Activated naive CD8-positive, alpha-beta T cell treated with anti-CD3 and anti-CD28 coated beads, Interleukin-2, amount 50 U/mL, for 24 hours (primary cell): ENCODE measurements around the gene SUN5.

Source experiments
- ATAC-seq: fragments of 150-1000 bp; cut with Tn5 transposase; one replicate; pipeline ENCODE4 v1.10.0; 2021
- DNase-seq: peaks from one replicate; pipeline ENCODE4 v3.0.0; 2021
- H3K27ac Mint-ChIP-seq: one replicate; pipeline ENCODE4 v1.8.0; 2021; ENCODE audit warnings: mild to moderate bottlenecking, mixed read lengths
- H3K27me3 Mint-ChIP-seq: one replicate; pipeline ENCODE4 v1.8.0; 2021; ENCODE audit warnings: mixed read lengths
- H3K36me3 Mint-ChIP-seq: one replicate; pipeline ENCODE4 v1.8.0; 2021; ENCODE audit warnings: low read depth, mixed read lengths
- H3K4me1 Mint-ChIP-seq: one replicate; pipeline ENCODE4 v1.8.0; 2021; ENCODE audit warnings: mixed read lengths
- H3K4me3 Mint-ChIP-seq: one replicate; pipeline ENCODE4 v1.8.0; 2021; ENCODE audit warnings: mild to moderate bottlenecking, moderate library complexity, mixed read lengths
- H3K9me3 Mint-ChIP-seq: one replicate; pipeline ENCODE4 v1.8.0; 2021; ENCODE audit warnings: mixed read lengths

The SUN5 gene

DNA sequence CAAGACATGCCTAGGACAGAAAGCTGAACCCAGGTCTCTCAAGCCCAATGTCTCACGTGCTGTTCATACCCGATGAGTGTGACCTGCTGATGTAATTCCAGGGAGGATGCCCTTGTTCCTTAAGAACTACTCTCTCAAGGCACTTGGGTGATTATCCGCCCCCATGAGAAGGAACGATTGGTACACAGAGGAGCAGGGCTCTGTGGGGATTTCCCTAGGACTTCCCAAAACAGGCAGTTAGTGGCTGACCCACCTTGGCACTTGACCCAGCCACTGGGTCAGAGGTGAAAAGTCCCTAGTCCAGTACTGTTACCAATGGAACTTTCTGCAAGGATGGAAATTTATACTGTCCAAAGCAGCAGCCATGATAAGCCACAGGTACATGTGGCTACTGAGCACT lies 18.1 kb upstream of the SUN5 start:
- Mint-ChIP-seq H3K4me1 (no peaks in the 10 kb centered on the region), H3K4me3 (no peak overlapping the region), H3K27ac (no peak overlapping the region), H3K27me3 (no peaks in the 10 kb centered on the region), H3K36me3 (no peaks in the 10 kb centered on the region), H3K9me3 (no peaks in the 10 kb centered on the region)
- no peak for ATAC-seq
- no peak for DNase-seq

DNA sequence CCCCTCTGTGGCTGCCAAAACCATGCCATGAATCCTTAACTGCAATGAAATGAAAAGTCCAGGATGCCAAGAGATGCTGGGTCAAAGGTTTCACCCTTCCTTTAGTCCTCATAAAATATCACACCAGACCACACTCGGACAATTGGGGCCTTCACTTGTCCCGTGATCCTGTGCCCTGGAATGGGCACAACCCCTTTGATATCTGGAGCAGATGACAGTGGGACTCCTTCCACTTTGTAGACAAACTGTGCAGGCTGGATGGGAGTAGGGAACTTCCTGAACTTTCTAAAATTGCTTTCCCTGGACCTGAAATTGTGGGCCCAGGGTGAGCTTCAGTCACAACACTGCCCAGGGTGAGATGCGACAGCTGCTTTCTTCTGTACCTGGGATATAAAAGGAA lies 17.6 kb upstream of the SUN5 start:
- Mint-ChIP-seq H3K36me3 (no peaks in the 10 kb centered on the region), H3K27me3 (no peaks in the 10 kb centered on the region), H3K4me3 (no peak overlapping the region), H3K4me1 (no peaks in the 10 kb centered on the region), H3K9me3 (no peaks in the 10 kb centered on the region), H3K27ac (no peak overlapping the region)
- DNase-seq (no peak), ATAC-seq (no peak)

DNA sequence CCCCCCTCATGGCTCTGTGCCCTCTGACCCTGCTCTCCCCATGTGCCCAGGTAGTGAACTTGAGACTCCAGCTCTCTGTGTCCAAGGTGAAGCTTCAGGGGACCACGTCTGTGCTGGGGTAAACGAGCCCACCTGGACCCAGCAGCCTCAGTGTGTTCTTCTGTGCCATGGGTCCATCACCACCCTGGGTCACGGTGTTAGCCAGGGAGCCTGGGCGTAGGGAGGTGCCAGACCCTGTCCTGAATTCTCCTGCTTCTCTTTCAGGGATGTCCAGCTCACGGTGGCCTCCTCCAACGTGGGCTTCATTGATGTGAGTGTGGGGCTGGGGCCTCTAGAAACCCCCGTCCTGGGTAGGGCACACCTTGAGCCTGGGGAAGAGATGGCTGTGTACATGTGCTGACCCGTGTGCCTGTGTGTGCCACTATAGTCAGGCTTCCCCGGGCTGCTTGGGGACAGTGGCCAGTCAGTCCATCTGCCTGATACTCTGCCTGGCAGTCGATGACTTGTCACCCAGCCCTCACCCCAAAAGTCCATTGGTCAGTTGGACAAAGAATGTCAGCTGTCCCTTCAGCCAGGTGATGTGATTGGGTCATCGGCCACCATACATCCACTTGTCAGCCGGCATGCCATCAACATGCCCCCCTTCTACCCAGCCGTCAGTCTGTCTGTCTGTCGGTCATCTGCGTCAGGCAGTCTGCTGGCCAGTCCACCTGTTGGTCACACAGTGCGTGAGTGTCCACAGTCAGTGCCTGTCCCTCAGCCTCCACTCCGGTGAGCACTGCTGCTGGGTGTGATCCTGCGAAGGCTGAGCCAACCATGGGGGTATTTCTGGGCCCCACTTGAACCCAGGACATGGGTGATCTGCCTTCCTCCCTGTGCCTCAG lies 16.3 kb upstream of the SUN5 start:
- Mint-ChIP-seq H3K4me1 (peaks cover 4% of the 10 kb centered on the region), H3K27me3 (no peaks in the 10 kb centered on the region), H3K9me3 (no peaks in the 10 kb centered on the region), H3K4me3 (no peak overlapping the region), H3K27ac (no peak overlapping the region), H3K36me3 (no peaks in the 10 kb centered on the region)
- DNase-seq (no peak), ATAC-seq (no peak)

DNA sequence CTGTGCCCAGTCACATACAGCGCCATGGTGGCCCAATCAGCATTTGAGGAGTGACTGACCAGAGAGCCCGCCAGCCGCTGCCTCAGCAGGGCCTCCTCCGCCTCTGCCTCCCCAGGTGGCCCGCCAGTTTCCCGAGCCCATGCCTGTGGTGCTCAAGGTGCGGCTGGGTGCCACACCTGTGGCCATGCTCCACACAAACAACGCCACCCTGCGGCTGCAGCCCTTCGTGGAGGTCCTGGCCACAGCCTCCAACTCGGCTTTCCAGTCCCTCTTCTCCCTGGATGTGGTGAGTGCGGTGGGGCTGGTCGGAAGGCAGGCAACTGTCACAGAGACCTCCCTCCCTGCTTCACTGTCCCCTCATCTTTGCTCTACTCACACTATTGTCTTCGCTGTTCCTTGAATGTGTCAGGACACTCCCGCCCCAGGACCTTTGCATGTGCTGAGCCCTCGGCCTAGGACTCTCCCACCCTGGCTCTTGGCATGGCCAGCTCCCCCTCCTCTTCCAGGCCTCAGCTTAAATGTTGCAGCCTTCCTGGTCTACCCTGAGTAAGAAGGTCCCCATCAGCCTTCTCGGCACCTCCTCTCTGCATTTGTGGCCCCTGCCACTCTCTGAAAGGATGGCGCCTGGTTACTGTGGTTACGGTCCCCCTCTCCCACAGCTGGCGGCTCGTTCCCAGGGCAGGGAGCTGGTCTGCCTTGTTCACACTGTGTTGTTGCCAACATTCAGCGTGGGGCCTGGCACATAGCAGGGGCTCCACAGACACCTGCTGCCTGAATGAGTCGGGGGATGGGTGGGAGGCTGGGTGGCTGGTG lies 15.4 kb upstream of the SUN5 start:
- H3K9me3 Mint-ChIP-seq = no peaks in the 10 kb centered on the region
- H3K36me3 Mint-ChIP-seq = no peaks in the 10 kb centered on the region
- no peaks in the 10 kb centered on the region for H3K27me3 Mint-ChIP-seq
- peaks cover 4% of the 10 kb centered on the region for H3K4me1 Mint-ChIP-seq
- DNase-seq (no peak), ATAC-seq (no peak)
- H3K4me3 Mint-ChIP-seq = no peak overlapping the region
- no peak overlapping the region for H3K27ac Mint-ChIP-seq

DNA sequence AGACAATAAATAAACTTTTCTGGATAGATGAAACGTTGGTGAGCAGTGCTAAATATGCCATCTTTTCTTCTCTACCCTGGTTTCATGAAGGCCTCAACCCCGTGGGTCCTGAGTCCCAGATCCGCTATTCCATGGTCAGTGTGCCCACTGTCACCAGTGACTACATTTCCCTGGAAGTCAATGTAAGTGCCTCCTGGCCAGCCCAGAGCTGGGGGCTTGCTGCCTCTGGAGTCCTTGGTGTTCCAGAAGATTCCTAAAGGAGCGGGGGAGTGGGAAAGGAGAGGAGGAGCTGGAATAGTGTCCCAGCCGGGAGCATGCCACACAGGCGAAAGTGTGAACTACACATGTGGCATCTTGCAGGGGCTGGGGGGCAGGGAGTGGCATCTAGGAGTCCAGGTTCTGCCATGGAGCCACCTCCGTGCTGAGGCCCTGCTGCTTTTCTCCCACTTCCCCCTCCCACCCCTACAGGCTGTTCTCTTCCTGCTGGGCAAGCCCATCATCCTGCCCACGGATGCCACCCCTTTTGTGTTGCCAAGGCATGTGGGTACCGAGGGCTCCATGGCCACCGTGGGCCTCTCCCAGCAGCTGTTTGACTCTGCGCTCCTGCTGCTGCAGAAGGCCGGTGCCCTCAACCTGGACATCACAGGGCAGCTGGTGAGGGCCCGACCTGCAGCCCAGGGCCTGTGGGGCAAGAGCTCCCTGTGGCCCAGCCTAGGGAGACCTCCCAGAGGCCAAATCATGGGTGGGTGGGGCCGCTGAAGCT lies 14.1 kb upstream of the SUN5 start:
- Mint-ChIP-seq H3K9me3 (no peaks in the 10 kb centered on the region), H3K4me1 (peaks cover 4% of the 10 kb centered on the region), H3K36me3 (no peaks in the 10 kb centered on the region), H3K4me3 (no peak overlapping the region), H3K27me3 (no peaks in the 10 kb centered on the region), H3K27ac (no peak overlapping the region)
- DNase-seq (no peak), ATAC-seq (no peak)

DNA sequence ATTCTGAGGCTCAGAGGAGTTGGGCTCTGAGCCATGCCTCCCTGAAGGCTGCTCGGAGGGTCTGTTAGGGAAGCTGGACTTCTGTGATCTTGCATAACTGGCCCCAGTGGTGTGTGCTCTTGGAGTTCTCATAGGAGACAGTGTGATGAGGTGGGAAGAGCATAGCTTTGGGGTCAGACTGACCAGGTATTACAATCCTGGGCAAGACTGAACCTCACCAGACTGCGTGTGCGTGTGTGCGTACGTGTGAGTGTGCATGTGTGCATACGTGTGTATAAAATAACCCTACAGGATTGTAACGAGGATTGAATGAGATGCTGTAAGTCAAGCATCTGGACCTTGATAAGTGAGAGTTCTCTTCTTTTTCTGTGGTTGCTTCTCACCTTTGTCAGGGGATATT lies 13.3 kb upstream of the SUN5 start:
- ATAC-seq = no peak
- no peaks in the 10 kb centered on the region for H3K9me3 Mint-ChIP-seq
- H3K36me3 Mint-ChIP-seq = no peaks in the 10 kb centered on the region
- no peak for DNase-seq
- H3K4me3 Mint-ChIP-seq = no peak overlapping the region
- peaks cover 4% of the 10 kb centered on the region for H3K4me1 Mint-ChIP-seq
- H3K27ac Mint-ChIP-seq = no peak overlapping the region
- no peaks in the 10 kb centered on the region for H3K27me3 Mint-ChIP-seq

DNA sequence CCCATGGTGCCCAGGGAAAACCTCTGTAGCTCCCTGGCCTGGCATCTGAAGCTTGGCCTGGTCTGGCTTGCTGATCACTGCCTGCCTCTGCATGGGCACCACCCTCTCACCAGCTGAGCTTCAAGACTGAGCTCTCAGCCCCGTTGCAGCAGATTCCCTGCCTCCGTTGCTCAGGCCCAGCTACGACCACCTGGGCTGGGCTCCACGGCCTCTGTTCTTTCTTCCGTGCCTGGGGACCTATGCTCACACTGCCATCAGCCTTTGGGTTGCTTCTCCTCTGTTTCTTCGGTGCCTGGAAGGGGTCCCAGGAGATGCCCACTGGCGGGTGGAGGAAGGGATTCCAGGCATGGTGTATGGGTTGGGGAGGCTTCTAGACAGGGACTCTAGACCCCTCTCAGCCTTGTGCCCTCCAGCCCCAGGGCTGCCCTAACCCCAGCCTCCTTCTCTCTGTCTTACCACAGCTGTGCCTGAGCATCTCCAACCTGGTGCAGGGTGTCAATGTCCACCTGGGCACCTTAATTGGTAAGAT lies 12.4 kb upstream of the SUN5 start:
- no peak for DNase-seq
- H3K4me3 Mint-ChIP-seq = no peak overlapping the region
- H3K9me3 Mint-ChIP-seq = no peaks in the 10 kb centered on the region
- H3K36me3 Mint-ChIP-seq = no peaks in the 10 kb centered on the region
- no peak overlapping the region for H3K27ac Mint-ChIP-seq
- H3K4me1 Mint-ChIP-seq = peaks cover 4% of the 10 kb centered on the region
- no peaks in the 10 kb centered on the region for H3K27me3 Mint-ChIP-seq
- no peak for ATAC-seq

DNA sequence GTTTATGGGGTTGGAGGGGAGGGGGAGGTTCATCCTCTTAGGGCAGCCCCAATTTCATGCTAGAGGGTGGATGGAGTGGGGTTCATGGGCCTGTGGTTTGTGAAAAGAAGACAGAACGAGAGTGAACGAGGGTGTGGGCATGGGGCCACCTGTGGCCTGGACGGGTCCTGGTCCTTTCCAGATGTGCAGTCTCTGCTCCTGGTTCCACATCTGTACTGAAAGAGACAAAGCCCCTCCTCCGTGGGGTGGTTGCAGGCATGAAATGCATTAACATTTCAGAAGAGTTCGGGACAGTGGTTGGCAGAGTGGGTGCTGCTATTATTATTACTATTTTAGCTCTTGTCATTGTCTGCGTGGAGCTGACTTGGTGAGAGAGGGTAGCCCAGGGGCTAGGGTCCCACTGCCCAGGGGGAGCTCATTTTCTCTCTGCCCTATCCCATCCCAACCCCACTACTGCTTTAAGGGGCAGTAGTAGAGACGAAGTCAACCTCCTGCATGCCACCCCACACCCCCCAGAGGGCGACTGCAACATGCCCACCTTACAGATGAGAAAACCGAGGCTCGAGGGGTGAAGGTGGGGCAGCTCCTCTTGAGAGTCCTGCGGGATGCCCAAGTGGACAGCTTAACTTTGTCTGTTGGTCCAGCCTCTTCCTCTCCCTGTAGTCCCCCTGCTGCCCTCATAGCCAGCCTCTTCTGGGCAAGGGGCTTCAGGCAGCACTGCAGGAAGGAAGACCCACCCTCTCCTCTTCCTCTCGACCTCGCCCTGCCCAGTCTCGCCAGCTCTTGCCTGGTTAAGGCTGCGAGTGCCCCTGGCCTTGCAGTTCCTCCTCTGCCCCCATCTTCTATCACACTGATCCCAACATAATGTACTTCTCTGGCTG lies 11.7 kb upstream of the SUN5 start:
- Mint-ChIP-seq H3K4me3 (no peak overlapping the region), H3K27ac (no peak overlapping the region)

DNA sequence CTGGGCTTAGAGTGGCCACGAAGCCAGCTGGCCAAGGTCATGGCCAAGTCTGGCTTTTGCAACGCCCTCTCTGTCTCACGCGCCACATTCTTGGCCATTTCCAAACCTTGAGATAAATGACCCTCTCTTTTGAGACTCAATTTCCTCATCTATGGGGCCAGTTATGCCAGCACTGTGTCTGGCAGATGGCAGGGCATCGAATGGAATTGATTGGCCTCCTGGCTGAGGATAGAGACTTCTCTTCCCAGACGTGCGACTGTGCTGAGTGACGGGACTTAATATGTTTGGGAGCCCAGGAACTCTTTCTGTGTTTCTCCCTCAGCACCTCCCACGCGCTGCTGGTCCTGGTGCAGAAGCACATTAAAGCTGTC lies 10.9 kb upstream of the SUN5 start:
- H3K4me1 Mint-ChIP-seq = peaks cover 4% of the 10 kb centered on the region
- no peaks in the 10 kb centered on the region for H3K36me3 Mint-ChIP-seq
- no peak for DNase-seq
- ATAC-seq = no peak
- no peak overlapping the region for H3K4me3 Mint-ChIP-seq
- no peak overlapping the region for H3K27ac Mint-ChIP-seq
- no peaks in the 10 kb centered on the region for H3K9me3 Mint-ChIP-seq
- no peaks in the 10 kb centered on the region for H3K27me3 Mint-ChIP-seq

More for the DNA sequence above, 11.7 kb upstream of the SUN5 start:
- ATAC-seq (no peak), DNase-seq (no peak)
- Mint-ChIP-seq H3K4me1 (peaks cover 4% of the 10 kb centered on the region), H3K9me3 (no peaks in the 10 kb centered on the region), H3K36me3 (no peaks in the 10 kb centered on the region), H3K27me3 (no peaks in the 10 kb centered on the region)

DNA sequence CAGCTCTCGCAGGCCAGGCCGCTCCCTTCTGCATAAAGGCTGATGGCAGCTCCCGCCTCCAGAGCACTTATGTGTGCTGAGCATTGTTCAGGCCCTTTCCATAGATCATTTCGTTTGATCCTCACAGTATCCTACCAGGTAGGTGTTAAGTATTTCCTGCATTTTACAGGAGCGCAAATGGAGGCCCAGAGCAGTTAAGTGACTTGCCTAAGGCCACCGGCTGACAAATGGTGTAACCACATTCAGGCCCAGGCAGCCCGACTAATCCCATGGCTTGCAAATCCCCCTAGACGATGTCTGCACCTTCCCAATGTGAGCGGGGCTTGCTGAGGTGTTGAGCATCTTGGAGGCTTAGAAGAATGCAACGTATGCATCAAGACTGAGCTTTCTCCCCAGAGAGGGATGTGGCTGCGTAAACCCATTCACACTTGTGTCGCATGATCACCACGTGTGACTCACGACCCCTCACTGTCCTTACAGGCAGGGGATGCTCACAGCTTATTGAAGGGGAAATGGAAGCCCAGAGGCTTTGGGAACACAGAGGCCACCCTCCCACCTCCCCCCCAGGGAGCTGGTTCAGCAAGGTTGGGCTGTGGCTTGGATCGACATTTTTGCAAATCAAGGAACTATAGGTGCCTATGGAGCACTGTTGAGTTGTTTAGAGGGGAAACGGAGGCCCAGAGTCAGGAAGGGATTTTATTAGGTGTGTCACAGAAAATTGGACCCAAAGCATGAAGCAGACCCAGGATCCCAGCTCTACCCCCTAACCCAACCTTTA lies 10.3 kb upstream of the SUN5 start:
- no peaks in the 10 kb centered on the region for H3K27me3 Mint-ChIP-seq
- no peak for DNase-seq
- no peaks in the 10 kb centered on the region for H3K9me3 Mint-ChIP-seq
- no peak overlapping the region for H3K4me3 Mint-ChIP-seq
- no peak for ATAC-seq
- H3K36me3 Mint-ChIP-seq = no peaks in the 10 kb centered on the region
- peaks cover 4% of the 10 kb centered on the region for H3K4me1 Mint-ChIP-seq
- no peak overlapping the region for H3K27ac Mint-ChIP-seq

DNA sequence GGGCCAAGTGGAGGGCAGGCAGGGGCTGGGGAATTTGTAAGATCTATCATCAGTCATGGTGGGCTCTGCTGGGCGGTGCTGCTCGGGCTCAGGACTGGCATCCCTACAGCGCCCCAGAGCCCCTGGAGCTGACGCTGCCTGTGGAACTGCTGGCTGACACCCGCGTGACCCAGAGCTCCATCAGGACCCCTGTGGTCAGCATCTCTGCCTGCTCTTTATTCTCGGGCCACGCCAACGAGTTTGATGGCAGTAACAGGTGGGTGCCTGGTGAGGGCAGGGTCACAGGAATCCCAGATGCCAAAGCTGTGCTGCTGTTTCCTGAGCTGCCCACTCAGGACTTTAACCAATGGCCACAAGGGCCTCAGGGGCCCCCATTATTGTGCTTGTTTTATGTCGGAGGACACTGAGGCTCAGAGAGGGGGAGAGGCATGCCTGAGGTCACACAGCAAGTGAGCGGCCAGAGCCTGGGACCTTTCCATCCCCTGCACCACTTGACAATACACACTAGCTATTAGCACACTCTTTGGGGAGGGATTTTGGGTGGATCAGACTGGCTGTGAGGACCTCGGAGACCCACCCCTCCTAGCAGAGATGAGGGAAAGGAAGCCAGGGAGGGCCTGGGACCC lies 9.6 kb upstream of the SUN5 start:
- H3K27ac Mint-ChIP-seq = no peak overlapping the region
- no peaks in the 10 kb centered on the region for H3K9me3 Mint-ChIP-seq
- no peaks in the 10 kb centered on the region for H3K27me3 Mint-ChIP-seq
- no peak overlapping the region for H3K4me3 Mint-ChIP-seq
- H3K4me1 Mint-ChIP-seq = peaks cover 4% of the 10 kb centered on the region
- DNase-seq (no peak), ATAC-seq (no peak)
- no peaks in the 10 kb centered on the region for H3K36me3 Mint-ChIP-seq

DNA sequence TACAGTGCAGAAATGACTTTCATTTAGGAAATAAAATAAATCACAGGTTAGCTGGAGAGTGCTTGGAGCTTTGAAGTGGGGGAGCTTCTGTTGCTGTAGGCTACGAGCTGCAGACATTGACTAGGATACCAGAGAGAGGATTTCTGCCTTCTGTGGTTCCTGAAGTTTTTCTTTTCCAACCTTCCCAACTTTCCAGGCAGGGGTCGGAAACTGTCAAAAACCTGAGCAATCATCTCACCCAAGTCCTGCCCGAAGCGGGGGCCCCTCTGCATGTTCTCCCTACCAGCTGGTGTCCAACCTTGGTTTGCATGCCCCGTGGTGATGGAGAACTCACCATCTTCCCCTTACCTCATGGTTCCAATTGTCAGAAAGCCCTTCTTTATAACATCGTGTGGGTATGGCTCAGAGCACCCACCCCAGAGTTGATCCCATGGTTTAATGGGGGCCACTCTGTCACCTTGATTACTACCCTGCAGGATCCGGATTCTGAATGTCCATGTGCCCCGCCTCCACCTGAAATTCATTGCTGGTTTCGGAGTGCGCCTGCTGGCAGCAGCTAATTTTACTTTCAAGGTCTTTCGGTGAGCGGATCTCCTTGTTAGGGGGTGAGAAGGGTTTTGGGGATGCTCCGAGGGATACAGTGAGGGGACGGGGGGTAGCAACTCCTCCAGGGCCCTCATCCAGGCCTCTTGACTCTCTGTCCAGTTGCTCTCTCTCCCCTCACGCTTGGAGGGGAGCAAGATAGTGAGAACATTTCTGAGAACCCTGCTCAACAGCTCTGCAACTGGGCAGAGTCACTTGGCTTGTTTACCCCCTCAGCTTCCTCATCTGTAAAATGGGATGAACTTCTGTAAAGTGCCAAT lies 8.3 kb upstream of the SUN5 start:
- H3K27ac Mint-ChIP-seq = no peak overlapping the region
- peaks cover 4% of the 10 kb centered on the region for H3K4me1 Mint-ChIP-seq

More for the DNA sequence above, 8.3 kb upstream of the SUN5 start:
- Mint-ChIP-seq H3K4me3 (no peak overlapping the region), H3K36me3 (no peaks in the 10 kb centered on the region), H3K27me3 (no peaks in the 10 kb centered on the region), H3K9me3 (no peaks in the 10 kb centered on the region)
- no peak for DNase-seq
- ATAC-seq = no peak
